ENCODE data around the gene AP1M1. TPM values are rescaled to one million over a fixed set of nuclear protein-coding genes. Genes with fewer than 3 reads are reported as not detected.

AP1M1 gene
- total RNA-seq, 1 experiment from 2014 or later: 30.3 TPM

DNA sequence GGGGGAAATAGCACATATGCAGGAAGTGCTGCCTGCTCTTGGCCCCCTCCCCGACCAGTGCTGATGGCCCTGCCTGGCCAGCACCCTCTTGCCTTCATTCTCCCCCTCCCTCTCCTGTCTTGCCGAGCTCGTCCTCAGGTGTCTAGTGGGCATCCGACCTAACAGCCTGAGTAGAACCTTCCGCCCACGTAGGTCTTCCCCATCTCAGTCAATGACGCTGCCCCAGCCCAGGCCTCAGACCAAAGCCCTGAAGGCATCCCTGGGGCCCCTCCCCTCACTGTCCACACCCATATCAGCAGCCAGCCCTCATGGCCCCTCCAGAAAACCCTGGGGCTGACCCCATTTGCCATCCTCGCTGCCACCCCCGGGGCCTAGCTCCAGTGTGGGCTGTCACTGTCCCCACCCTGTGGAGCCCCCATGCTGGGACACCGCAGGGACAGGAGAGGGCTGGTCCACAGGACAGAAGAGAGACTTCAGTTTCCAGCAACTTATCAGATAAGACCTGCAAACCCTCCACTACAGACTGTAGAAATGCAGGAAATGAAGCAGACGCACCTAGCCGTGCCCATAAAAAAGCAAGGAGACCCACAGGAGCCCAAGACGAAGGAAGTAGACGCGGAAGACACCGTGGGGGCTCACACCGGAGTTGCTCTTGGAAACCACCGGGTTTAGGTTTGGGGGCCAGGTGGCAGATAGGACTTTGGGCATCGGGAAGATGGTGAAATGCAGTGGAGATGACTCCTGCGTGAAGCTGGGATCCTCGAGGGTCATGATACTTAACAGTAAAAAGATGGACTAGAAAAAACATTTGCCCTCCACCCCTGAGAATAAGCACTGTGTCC is 38.3 kb downstream of the AP1M1 start:
- Histone ChIP-seq H3K23me2 (ENCODE audit: insufficient read length, low read depth, low read length, poor library complexity, severe bottlenecking) (no peaks in the 10 kb centered on the region), H2BK20ac (ENCODE audit: low read depth, low read length, poor library complexity, severe bottlenecking) (no peak overlapping the region), H3K79me2 (ENCODE audit: insufficient read depth, low read length) (no peaks in the 10 kb centered on the region), H2AK5ac (ENCODE audit: insufficient read length, low read length) (no peak overlapping the region), H3K9me3 (ENCODE audit: control insufficient read depth, low read depth, low read length) (no peaks in the 10 kb centered on the region), H3K18ac (ENCODE audit: insufficient read length, low read depth, low read length) (no peak overlapping the region), H2BK120ac (ENCODE audit: low read depth, low read length, poor library complexity, severe bottlenecking) (no peak overlapping the region), H3K56ac (ENCODE audit: insufficient read length, low read depth, low read length) (no peak overlapping the region), H2BK12ac (ENCODE audit: insufficient read length, low read depth, low read length) (no peak overlapping the region), H3K23ac (ENCODE audit: insufficient read length, low read depth, low read length) (no peak overlapping the region), H3K27ac (ENCODE audit: insufficient read length, low read depth, low read length) (no peak overlapping the region), H3K79me1 (ENCODE audit: insufficient read depth, low read depth, low read length, poor library complexity, severe bottlenecking) (no peaks in the 10 kb centered on the region), H3K14ac (ENCODE audit: insufficient read depth, low read length) (no peak overlapping the region), H3K4me1 (ENCODE audit: insufficient read depth, low read length) (no peaks in the 10 kb centered on the region), H4K91ac (ENCODE audit: insufficient read length, low read depth, low read length) (no peak overlapping the region), H3T11ph (ENCODE audit: low read length) (no peak overlapping the region), H4K8ac (replicated peaks; ENCODE audit: insufficient read length, low read depth, low read length) (no peak overlapping the region), H3K4ac (ENCODE audit: low read depth, low read length) (no peak overlapping the region), H3K9ac (ENCODE audit: extremely low read depth, insufficient read length, low read length) (no peak overlapping the region), H2BK5ac (ENCODE audit: insufficient read length, low read length) (no peak overlapping the region), H3K4me2 (ENCODE audit: insufficient read depth, insufficient read length, low read length) (no peak overlapping the region), H4K20me1 (ENCODE audit: control insufficient read depth, insufficient read depth, insufficient read length) (no peaks in the 10 kb centered on the region), H3K27me3 (ENCODE audit: insufficient read depth, low read length) (no peaks in the 10 kb centered on the region), H2AFZ (ENCODE audit: low read length) (no peak overlapping the region), H4K5ac (ENCODE audit: insufficient read length, low read depth, low read length) (no peak overlapping the region), H2BK15ac (ENCODE audit: low read depth, low read length) (no peak overlapping the region)
- DNase-seq: no peak
- Mint-ChIP-seq H3K4me3 (no peak overlapping the region), H3K27ac (no peak overlapping the region), H3K36me3 (ENCODE audit: insufficient read depth in 1 of 3, low read depth in 3 of 3) (peaks cover 0 to 18% (median 1%) of the 10 kb centered on the region in 3 experiments; a peak in 5 of 7 replicates), H3K27me3 (ENCODE audit: low read depth) (peaks cover 2% of the 10 kb centered on the region), H3K4me1 (no peaks in the 10 kb centered on the region), H3K9me3 (0 out of 5 replicates have a peak, but pooled peaks cover 0 to 2% of the 10 kb centered on the region in 2 experiments)
- no CpG with 5 or more reads among the region's 21 CpGs for WGBS (ENCODE audit: extremely low coverage, insufficient read length, low lambda C conversion rate)
- TF ChIP-seq, protein P1, sequence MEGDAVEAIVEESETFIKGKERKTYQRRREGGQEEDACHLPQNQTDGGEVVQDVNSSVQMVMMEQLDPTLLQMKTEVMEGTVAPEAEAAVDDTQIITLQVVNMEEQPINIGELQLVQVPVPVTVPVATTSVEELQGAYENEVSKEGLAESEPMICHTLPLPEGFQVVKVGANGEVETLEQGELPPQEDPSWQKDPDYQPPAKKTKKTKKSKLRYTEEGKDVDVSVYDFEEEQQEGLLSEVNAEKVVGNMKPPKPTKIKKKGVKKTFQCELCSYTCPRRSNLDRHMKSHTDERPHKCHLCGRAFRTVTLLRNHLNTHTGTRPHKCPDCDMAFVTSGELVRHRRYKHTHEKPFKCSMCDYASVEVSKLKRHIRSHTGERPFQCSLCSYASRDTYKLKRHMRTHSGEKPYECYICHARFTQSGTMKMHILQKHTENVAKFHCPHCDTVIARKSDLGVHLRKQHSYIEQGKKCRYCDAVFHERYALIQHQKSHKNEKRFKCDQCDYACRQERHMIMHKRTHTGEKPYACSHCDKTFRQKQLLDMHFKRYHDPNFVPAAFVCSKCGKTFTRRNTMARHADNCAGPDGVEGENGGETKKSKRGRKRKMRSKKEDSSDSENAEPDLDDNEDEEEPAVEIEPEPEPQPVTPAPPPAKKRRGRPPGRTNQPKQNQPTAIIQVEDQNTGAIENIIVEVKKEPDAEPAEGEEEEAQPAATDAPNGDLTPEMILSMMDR (conservative IDR thresholded peaks at IDR 0.05): no peak

Data from H9 (cell line).